IMR-90 (cell line): Measurements from ENCODE around the gene TRAF6. TPM values are rescaled to one million over a fixed set of nuclear protein-coding genes. Genes with fewer than 3 reads are reported as not detected.

Experiments used
- ATAC-seq: fragments of 200-7000 bp; cut with Tn5 transposase; 2 replicates; pipeline ENCODE4 v1.9.1; 2020; ENCODE audit warnings: low read depth, mild to moderate bottlenecking, moderate library complexity
- BruUV-seq: library from RNA; stranded (reverse); fragments of 400-500 nt; replicated peaks from 2 replicates; lab custom pipeline; 2021; lab: Mats Ljungman, UMichigan
- CTCF ChIA-PET: fragments of 300-600 bp; formaldehyde crosslinking; extraction: SDS; loops from one replicate; lab custom pipeline; 2021; ENCODE audit warnings: antibody characterized with exemption; lab: Yijun Ruan, JAX
- POLR2A ChIA-PET: fragments of 300-600 bp; sonication (Branson Sonifier 250); formaldehyde crosslinking; loops from one replicate; lab custom pipeline; 2022; ENCODE audit warnings: antibody characterized with exemption; ENCODE audit not compliant: unreplicated experiment; lab: Charles Lee
- DNase-seq: peaks from one replicate; pipeline ENCODE4 v3.0.0; 2013
- H2AFZ ChIP-seq: replicated peaks from 2 replicates; pipeline ENCODE3; 2013; ENCODE audit warnings: low read length, mild to moderate bottlenecking; ENCODE audit not compliant: poor library complexity
- H2AK5ac ChIP-seq: 2 replicates; pipeline ENCODE4 v1.6.1; 2013; ENCODE audit warnings: low read depth, low read length, inconsistent platforms
- H2AK9ac ChIP-seq: replicated peaks from 2 replicates; pipeline ENCODE3; 2013; ENCODE audit warnings: mild to moderate bottlenecking, low read depth, low read length, moderate library complexity; ENCODE audit not compliant: poor library complexity
- H2BK120ac ChIP-seq: 2 replicates; pipeline ENCODE4 v1.6.1; 2013; ENCODE audit warnings: low read depth, low read length, inconsistent platforms
- H2BK15ac ChIP-seq: 3 replicates; pipeline ENCODE4 v1.6.1; 2013; ENCODE audit warnings: low read depth, low read length, inconsistent platforms
- H2BK20ac ChIP-seq: 2 replicates; pipeline ENCODE4 v1.6.1; 2013; ENCODE audit warnings: low read depth, mild to moderate bottlenecking, inconsistent platforms, low read length, moderate library complexity
- H2BK5ac ChIP-seq: 2 replicates; pipeline ENCODE4 v1.6.1; 2013; ENCODE audit warnings: mild to moderate bottlenecking, low read depth, low read length, inconsistent platforms; ENCODE audit not compliant: poor library complexity, severe bottlenecking
- H3K14ac ChIP-seq: replicated peaks from 2 replicates; pipeline ENCODE4 v1.6.1; 2013; ENCODE audit warnings: low read depth, low read length, inconsistent platforms
- H3K18ac ChIP-seq: 2 replicates; pipeline ENCODE4 v1.6.1; 2013; ENCODE audit warnings: low read depth, low read length, control low read depth
- H3K23ac ChIP-seq: 2 replicates; pipeline ENCODE4 v1.6.1; 2013; ENCODE audit warnings: low read depth, low read length, inconsistent platforms
- H3K27ac ChIP-seq: 2 replicates; pipeline ENCODE4 v1.5.1; 2013; ENCODE audit warnings: mild to moderate bottlenecking, control low read depth, low read length; ENCODE audit not compliant: insufficient read depth
- H3K27me3 ChIP-seq: 2 replicates; pipeline ENCODE4 v1.6.1; 2013; ENCODE audit warnings: low read length; ENCODE audit not compliant: control insufficient read depth, insufficient read depth
- H3K36me3 ChIP-seq: 2 replicates; pipeline ENCODE4 v1.6.1; 2013; ENCODE audit warnings: low read length, mixed read lengths; ENCODE audit not compliant: control insufficient read depth, insufficient read depth
- H3K4ac ChIP-seq: 2 replicates; pipeline ENCODE4 v1.6.1; 2013; ENCODE audit warnings: low read depth, low read length, inconsistent platforms
- H3K4me1 ChIP-seq: 2 replicates; pipeline ENCODE4 v1.6.1; 2013; ENCODE audit warnings: low read length, mixed read lengths; ENCODE audit not compliant: control insufficient read depth, insufficient read depth
- H3K4me2 ChIP-seq: 2 replicates; pipeline ENCODE4 v1.6.1; 2013; ENCODE audit warnings: low read depth, mild to moderate bottlenecking, control low read depth, low read length, moderate library complexity
- H3K4me3 ChIP-seq: 2 replicates; pipeline ENCODE4 v1.5.1; 2013; ENCODE audit warnings: low read depth, mild to moderate bottlenecking, control low read depth, low read length, moderate library complexity; ENCODE audit not compliant: insufficient read depth
- H3K56ac ChIP-seq: 2 replicates; pipeline ENCODE4 v1.6.1; 2013; ENCODE audit warnings: low read length, inconsistent platforms; ENCODE audit not compliant: insufficient read depth; ENCODE audit errors: extremely low read depth
- H3K79me1 ChIP-seq, 2 experiments: 2 replicates each; pipeline ENCODE4 v1.6.1; 2013; ENCODE audit warnings: low read length in 2 of 2, inconsistent platforms in 1 of 2, low read depth in 1 of 2
- H3K9ac ChIP-seq: 2 replicates; pipeline ENCODE4 v1.6.1; 2013; ENCODE audit warnings: low read depth, low read length, control low read depth
- H3K9me1 ChIP-seq: 2 replicates; pipeline ENCODE4 v1.6.1; 2013; ENCODE audit warnings: low read length, inconsistent platforms; ENCODE audit not compliant: insufficient read depth
- H3K9me3 ChIP-seq: 2 replicates; pipeline ENCODE4 v1.6.1; 2013; ENCODE audit warnings: low read length; ENCODE audit not compliant: control insufficient read depth, insufficient read depth
- H4K20me1 ChIP-seq: 2 replicates; pipeline ENCODE4 v1.6.1; 2013; ENCODE audit warnings: low read length, inconsistent platforms; ENCODE audit not compliant: insufficient read depth
- H4K5ac ChIP-seq: 2 replicates; pipeline ENCODE4 v1.6.1; 2013; ENCODE audit warnings: mild to moderate bottlenecking, low read depth, low read length, control low read depth
- H4K8ac ChIP-seq, 2 experiments: 2 replicates each; pipeline ENCODE4 v1.6.1; 2013; ENCODE audit warnings: low read depth in 2 of 2, low read length in 2 of 2, control low read depth in 1 of 2, inconsistent platforms in 1 of 2
- H4K91ac ChIP-seq: 2 replicates; pipeline ENCODE4 v1.6.1; 2013; ENCODE audit warnings: low read depth, low read length, inconsistent platforms; ENCODE audit not compliant: insufficient read depth
- BHLHE40 ChIP-seq: fragments of 150-350 bp; IDR thresholded peaks from 2 replicates; pipeline ENCODE4 v1.6.1; 2016; ENCODE audit warnings: mild to moderate bottlenecking, low read depth, low read length
- MAFK ChIP-seq: IDR thresholded peaks from 2 replicates; pipeline ENCODE4 v1.6.1; 2012; ENCODE audit warnings: low read depth, low read length, improper control_type of control experiment
- RAD21 ChIP-seq: IDR thresholded peaks from 2 replicates; pipeline ENCODE4 v1.6.1; 2012; ENCODE audit warnings: low read length, improper control_type of control experiment
- SMC3 ChIP-seq: fragments of 150-350 bp; IDR thresholded peaks from 2 replicates; pipeline ENCODE4 v1.6.1; 2016; ENCODE audit warnings: low read depth, mild to moderate bottlenecking, antibody characterized with exemption, low read length, moderate library complexity
- WGBS, 2 experiments: methylation state at CpG; one replicate each; pipeline versions ENCODE4 v1.1.5 to v1.1.7; 2013; ENCODE audit warnings: missing lambda C conversion rate in 2 of 2; ENCODE audit not compliant: insufficient read length in 1 of 2; ENCODE audit errors: extremely low coverage in 2 of 2; 5-methylcytosine and 5-hydroxymethylcytosine counted together
- dilution Hi-C: fragments of 300-500 bp; cut with HindIII; formaldehyde crosslinking; loops from one replicate; pipeline ENCODE4 v1.14.3; 2018; ENCODE audit warnings: low sequenced_read_pairs; ENCODE audit not compliant: unreplicated experiment
- in situ Hi-C: fragments of 300-500 bp; cut with MboI; formaldehyde crosslinking; loops from 3 replicates; pipeline ENCODE4 v1.14.3; 2019; ENCODE audit warnings: low sequenced_read_pairs, inconsistent platforms, mixed read lengths
- intact Hi-C: fragments of 100-400 bp; cut with micrococcal nuclease; formaldehyde crosslinking; loops from 2 replicates; pipeline ENCODE4 v1.10.0; 2022
- polyA plus RNA-seq, 3 experiments: library from polyadenylated mRNA; depleted of rRNA; stranded (reverse); fragments of >200 nt; gene quantifications; 2 replicates each; pipeline ENCODE4 v1.2.3, GENCODE V29; 2012; ENCODE audit warnings: low replicate concordance in 1 of 3
- total RNA-seq: library from RNA; depleted of rRNA; stranded (reverse); fragments of >200 nt; gene quantifications from 2 replicates; pipeline ENCODE4 v1.2.3, GENCODE V29; 2012
- TF ChIP-seq, protein P1 (sequence below): conservative IDR thresholded peaks from 2 replicates; pipeline ENCODE4 v1.5.1; 2012; ENCODE audit warnings: mild to moderate bottlenecking, low read depth, low read length, improper control_type of control experiment

TRAF6 gene
- total and polyA plus RNA-seq, 2 of the 4 experiments (the other 2 are of a cell fraction) = 6.0 to 17.6 TPM

DNA sequence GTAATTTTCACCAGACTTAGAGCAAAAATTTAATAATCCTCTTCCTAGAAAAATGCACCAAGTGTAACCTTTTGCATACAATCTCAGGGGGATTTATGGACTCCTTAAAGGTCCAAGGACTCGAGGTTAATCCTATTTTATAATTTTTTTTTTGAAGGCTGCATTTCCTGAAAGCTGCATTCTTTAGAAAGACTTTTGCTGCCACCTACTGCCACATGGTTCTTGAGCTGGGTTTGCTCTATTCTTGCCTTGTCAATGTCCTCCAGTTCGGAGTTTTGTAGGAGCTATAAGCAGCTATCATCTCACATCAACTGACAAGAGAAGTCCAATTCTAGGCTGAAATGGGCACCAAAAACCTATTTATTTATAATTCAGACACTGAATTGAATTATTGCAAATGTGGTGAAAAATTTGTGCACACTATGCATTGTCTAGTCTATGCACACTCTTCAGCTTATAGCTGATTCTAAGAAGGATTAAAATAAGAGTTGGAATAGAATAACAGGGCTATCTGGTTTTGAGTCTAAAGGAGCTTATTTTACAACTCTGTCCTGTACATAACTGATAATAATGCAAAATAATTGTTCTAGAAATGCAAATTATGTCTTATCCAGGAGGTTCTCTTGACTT lies 31.3 kb downstream of the TRAF6 start:
- Histone ChIP-seq H2AK9ac (no peak overlapping the region), H3K79me1 (peaks cover 0 to 3% of the 10 kb centered on the region in 2 experiments; a peak in 1 of 4 replicates), H3K9me3 (no peaks in the 10 kb centered on the region), H2BK20ac (no peak overlapping the region), H3K9me1 (no peaks in the 10 kb centered on the region), H3K27me3 (no peaks in the 10 kb centered on the region), H2AFZ (no peak overlapping the region), H3K14ac (no peak overlapping the region), H2BK120ac (no peak overlapping the region), H2AK5ac (no peak overlapping the region), H3K36me3 (peaks cover 1% of the 10 kb centered on the region), H4K20me1 (no peaks in the 10 kb centered on the region), H2BK5ac (no peak overlapping the region), H4K8ac (no peak overlapping the region), H4K5ac (no peak overlapping the region), H4K91ac (no peak overlapping the region), H3K18ac (no peak overlapping the region), H3K4me3 (no peak overlapping the region), H3K23ac (no peak overlapping the region), H3K4ac (no peak overlapping the region), H2BK15ac (no peak overlapping the region), H3K9ac (no peak overlapping the region), H3K4me1 (no peaks in the 10 kb centered on the region), H3K27ac (no peak overlapping the region), H3K4me2 (no peak overlapping the region), H3K56ac (no peak overlapping the region)
- ChIA-PET CTCF (interaction anchor here (0.5 to 5.3 kb wide), 30 partner anchors 9 to 468 kb away, joined by 3 to 66 read pairs (median 3); partner anchors contain the start of gene PRR5L), POLR2A (interaction anchor here (1.0 kb wide), 1 partner anchor 187 kb away, joined by 3 read pairs; no protein-coding TSS in a partner anchor)
- TF ChIP-seq BHLHE40 = no peak
- no peak for TF ChIP-seq MAFK
- TF ChIP-seq SMC3 = peak; percentile 96
- TF ChIP-seq RAD21 = peak; percentile 93
- TF ChIP-seq, protein P1, sequence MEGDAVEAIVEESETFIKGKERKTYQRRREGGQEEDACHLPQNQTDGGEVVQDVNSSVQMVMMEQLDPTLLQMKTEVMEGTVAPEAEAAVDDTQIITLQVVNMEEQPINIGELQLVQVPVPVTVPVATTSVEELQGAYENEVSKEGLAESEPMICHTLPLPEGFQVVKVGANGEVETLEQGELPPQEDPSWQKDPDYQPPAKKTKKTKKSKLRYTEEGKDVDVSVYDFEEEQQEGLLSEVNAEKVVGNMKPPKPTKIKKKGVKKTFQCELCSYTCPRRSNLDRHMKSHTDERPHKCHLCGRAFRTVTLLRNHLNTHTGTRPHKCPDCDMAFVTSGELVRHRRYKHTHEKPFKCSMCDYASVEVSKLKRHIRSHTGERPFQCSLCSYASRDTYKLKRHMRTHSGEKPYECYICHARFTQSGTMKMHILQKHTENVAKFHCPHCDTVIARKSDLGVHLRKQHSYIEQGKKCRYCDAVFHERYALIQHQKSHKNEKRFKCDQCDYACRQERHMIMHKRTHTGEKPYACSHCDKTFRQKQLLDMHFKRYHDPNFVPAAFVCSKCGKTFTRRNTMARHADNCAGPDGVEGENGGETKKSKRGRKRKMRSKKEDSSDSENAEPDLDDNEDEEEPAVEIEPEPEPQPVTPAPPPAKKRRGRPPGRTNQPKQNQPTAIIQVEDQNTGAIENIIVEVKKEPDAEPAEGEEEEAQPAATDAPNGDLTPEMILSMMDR = peak; percentile 85
- peak; percentile 59 for DNase-seq
- ATAC-seq = peak; percentile 70
- WGBS, 2 experiments = no CpG with 5 or more reads among the region's 2 CpGs
- in situ Hi-C loops = loop anchor here (25.0 kb wide), 1 partner anchor 667 kb away; no protein-coding TSS in a partner anchor
- intact Hi-C loops = loop anchor here (1.0 to 10.0 kb wide), 4 partner anchors 102 to 862 kb away; no protein-coding TSS in a partner anchor
- dilution Hi-C loops = no loop called here
- BruUV-seq = no TSS peak
